GM18858 (cell line): ENCODE results near the gene CORO7.
A peak's percentile ranks its signal among the peaks of the same experiment; 100 is the strongest.
"Not testable (repeated sequence)": the region's sequence is repeated elsewhere in the genome, so short reads cannot be mapped to it uniquely, and the experiment has no call there.

Experiments used
- ATAC-seq: cut with Tn5 transposase; IDR thresholded peaks from one replicate; pipeline ENCODE4 v1.9.1; 2021; ENCODE audit not compliant: unreplicated experiment

Gene CORO7

DNA sequence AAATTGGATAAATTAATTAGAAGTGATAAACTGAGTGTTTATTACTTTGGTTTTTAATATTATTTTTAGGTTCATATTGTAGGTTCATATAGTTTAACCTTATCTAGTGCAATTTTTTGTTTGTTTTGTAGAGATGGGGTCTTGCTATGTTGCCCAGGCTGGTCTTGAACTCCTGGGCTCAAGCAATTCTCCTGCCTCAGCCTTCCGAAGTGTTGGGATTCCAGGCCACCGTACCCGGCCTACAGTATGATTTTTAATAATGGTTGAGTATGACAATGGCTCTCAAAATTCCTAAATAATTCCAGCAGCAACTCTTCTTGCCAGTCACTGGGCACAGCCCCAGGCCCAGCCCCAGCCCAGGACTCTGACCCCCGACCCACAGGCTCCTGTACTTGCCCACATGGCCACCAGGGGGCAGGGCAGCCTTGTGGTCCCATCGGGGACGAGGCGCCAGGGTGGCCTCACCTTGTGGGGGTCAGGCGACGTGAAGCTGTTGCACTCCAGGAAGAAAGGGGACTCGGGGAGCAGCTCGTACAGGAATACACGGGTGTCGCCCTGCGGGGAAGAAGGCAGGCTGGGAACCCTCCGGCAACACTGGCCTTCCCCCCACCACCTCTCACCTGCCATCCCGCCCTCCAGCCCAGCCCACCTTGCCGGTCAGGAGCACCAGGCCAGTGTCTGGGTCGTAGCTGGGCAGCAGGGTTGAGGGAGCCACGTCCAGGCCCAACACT, 57.4 kb downstream of the CORO7 start:
- no peak for ATAC-seq

GRCh38 chr16:4358236-4358635, 58.2 kb downstream of the CORO7 start:
- no peak for ATAC-seq

GRCh38 chr16:4356820-4357219, 59.6 kb downstream of the CORO7 start:
- ATAC-seq = no peak

- ATAC-seq = no peak
Observed at GRCh38 chr16:4354512-4355409, 61.6 kb downstream of the CORO7 start.

- ATAC-seq = no peak
Observed at GRCh38 chr16:4353675-4354074, 62.7 kb downstream of the CORO7 start.

GRCh38 chr16:4352843-4353242, 63.6 kb downstream of the CORO7 start:
- ATAC-seq = no peak

DNA sequence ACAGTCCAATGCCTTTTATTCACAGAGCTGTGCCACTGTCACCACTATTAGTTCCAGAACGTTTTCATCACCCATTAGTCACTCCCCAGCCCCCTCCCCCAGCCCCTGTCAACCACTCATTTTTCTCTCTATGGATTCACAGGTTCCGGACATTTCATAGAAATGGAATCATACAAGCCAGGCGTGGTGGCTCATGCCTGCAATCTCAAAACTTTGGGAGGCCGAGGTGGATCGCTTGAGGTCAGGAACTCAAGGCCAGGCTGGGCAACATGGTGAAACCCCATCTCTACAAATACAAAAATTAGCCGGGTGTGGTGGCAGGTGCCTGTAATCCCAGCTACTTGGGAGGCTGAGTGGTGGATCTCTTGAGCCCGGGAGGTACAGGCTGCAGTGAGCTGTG, 64.5 kb downstream of the CORO7 start:
- no peak for ATAC-seq

DNA sequence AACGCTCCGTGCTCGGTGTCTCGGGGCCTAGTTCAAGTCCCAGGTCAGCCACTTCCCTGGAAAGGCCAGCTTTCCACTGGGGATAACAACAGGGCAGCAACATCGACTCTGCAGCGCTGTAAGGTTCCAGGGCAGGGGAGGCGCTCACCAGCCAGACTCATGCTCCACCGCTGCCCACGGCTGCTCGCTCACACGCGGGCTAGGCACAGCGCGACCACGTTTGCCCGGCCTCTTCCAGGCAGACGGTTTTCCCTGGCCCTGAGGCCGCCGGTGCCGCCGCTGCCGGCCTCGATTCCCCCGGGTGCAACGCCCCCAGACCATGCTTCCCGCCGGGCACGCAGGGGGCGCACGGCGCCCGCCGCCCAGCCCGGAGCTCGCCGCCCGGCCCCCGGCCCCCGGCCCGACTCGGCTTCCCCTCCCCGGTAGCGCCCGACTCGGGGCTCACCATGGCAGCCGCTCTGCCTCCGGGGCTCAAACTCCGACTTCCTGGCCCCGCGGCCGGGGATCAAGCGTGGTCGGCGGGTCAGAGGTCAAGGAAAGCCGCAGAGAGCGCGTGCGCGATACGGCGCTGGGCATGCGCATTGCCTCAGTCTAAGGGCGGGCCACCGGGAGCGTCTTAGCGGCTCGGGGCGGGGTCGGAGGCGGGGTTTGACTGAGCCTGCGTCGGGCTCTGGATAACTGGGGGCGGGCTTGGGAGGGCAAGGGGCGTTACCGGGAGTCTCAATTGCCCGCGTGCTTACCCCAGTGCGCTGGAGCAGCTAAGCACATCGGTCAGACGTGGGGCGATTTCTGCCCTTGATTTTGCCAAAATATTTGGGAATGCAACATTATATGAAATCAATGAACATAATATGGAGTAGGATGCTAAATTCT, 65.4 kb downstream of the CORO7 start, which contains the start of gene PAM16:
Gene PAM16 (minus strand): TSS at position 535 of the 873 bp plus-strand sequence. CDS start 87 bp downstream, at position 448.
- peak; percentile 84 for ATAC-seq

- no peak for ATAC-seq
Observed at GRCh38 chr16:4350365-4350786, 66.0 kb downstream of the CORO7 start.

DNA sequence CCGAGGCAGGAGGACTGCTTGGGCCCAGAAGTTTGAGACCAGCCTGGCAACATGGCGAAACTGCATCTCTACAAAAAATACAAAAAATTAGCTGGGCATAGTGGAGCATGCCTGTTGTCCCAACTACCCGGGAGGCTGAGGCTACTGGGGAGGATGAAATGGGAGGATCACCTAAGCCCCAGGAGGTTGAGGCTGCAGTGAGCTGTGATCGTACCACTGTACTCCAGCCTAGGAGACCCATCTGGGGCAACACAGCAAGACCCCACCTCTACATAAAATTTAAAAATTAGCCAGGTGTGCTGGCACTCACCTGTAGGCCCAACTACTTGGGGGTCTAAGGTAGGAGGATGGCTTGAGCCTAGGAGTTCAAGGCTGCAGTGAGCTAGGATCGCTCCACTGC, 67.1 kb downstream of the CORO7 start:
- ATAC-seq = no peak

GRCh38 chr16:4347765-4348509, 68.5 kb downstream of the CORO7 start:
- ATAC-seq = no peak

- no peak for ATAC-seq
Observed at GRCh38 chr16:4347010-4347409, 69.4 kb downstream of the CORO7 start.

DNA sequence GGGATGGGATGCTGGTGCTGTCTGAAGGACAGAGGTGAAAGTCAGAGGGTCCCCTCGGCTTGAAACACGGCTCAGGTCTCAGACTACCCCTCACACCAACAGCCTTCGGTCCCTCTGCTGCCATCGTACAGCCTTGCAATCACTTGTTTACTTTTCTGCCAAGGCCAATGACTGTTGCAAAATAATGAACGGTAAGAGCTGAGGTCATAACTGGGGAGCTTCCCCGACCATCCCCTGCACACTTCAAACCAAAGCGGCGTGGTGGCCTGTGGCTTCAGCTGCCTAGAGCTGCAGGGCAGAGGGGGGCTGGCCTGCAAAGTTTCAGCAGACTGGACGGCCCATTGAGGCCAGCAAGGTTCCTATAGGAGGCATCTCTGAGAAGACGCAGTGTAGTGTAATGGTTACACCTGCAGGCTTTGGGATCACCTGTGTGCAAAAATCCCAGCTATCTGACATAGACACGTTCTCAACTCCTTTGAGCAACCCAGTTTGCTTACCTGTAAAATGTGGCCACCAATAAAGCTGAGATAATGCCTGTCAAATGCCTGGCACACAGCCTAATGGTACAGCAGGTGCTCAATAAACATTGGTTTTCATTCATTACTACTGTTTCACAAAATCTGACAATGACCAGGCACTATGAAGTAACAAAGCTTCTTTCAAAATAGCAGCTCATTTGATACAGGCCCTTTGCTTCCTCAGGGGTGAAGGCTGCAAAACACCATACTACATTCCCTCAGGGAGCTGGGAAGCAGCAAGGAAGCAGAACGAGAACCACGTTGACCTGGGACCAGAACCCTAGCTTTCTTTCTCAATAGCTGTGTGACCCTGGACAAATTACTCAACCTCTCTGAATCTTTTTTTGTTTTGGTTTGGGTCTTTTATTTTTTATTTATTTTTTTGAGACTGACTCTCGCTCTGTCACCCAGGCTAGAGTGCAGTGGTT, 70.3 kb downstream of the CORO7 start:
- ATAC-seq = no peak

DNA sequence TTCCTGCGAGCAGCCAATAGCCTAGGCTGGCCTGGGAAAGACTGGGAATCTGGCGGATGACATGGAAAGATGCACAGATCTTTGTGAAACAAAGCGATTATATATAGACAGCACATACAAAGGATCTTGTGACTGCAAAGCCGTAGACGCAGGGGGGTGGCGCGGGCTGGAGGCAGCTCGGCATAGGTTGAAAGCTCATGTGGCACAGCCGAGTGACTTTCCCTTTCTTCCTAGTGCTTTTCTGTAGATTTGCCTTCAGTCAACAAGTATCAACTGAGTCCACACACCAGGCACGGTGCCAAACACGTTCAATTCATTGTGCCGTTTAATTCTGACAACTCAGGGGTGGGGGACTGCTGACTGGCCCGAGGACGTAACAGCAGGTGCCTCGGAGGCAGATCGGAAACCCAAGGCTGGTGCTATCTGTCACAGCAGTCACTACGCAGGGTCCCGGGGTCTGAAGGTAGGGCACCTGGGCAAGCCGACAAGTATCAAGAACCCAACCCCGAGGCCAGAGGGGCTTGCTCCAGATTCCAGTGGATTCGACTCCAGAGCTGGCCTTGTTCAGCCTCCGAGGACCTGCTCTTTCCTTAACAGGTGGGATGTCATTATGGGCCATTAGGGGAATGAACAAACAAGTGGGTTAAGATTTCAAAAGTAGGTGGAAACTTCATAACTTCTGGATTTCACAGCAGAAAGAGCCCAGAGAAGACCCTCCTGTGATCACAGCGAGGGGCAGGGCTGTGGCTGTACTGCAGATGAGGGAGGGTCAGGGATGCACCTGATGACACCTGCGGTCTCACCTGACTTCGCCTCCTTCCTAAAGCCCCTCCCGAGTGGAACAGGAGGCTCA, 71.2 kb downstream of the CORO7 start:
- ATAC-seq = no peak

- not testable (repeated sequence) for ATAC-seq
Observed at GRCh38 chr16:4344300-4344982, 72.0 kb downstream of the CORO7 start.

- no peak for ATAC-seq
Observed at GRCh38 chr16:4342866-4343744, 73.3 kb downstream of the CORO7 start.

GRCh38 chr16:4341250-4341649, 75.1 kb downstream of the CORO7 start:
- ATAC-seq = no peak
